Bronchial epithelial cell (primary cell): ENCODE data around the gene TMA7. TPM values are rescaled to one million over a fixed set of nuclear protein-coding genes. Genes with fewer than 3 reads are reported as not detected.

Experiments
- DNase-seq: peaks from one replicate; pipeline ENCODE4 v3.0.0-alpha.2; 2010; ENCODE audit warnings: low read depth
- FAIRE-seq: peaks from 2 replicates; lab custom pipeline; 2011; peaks lifted over from hg19 to GRCh38; lab: Jason Lieb, UNC
- H3K27me3 ChIP-seq: 2 replicates; pipeline ENCODE4 v1.5.1; 2011; ENCODE audit warnings: low read length; ENCODE audit not compliant: control insufficient read depth, insufficient read depth
- H3K36me3 ChIP-seq: 2 replicates; pipeline ENCODE4 v1.5.1; 2011; ENCODE audit warnings: low read length; ENCODE audit not compliant: control insufficient read depth, insufficient read depth
- H3K4me3 ChIP-seq: 2 replicates; pipeline ENCODE4 v1.5.1; 2011; ENCODE audit warnings: mild to moderate bottlenecking, low read depth, low read length, control low read depth
- CTCF ChIP-seq: IDR thresholded peaks from 2 replicates; pipeline ENCODE4 v1.5.1; 2011; ENCODE audit warnings: mild to moderate bottlenecking, moderate library complexity, low read length, control low read depth, inconsistent platforms; ENCODE audit not compliant: insufficient read depth, severe bottlenecking
- total RNA-seq: library from RNA; depleted of rRNA; stranded (reverse); fragments of >200 nt; gene quantifications from 2 replicates; pipeline ENCODE4 v1.2.1, GENCODE V29; 2014

TMA7 gene
- total RNA-seq, 1 donor from 2014 or later: 190 TPM

- Histone ChIP-seq H3K27me3 (no peaks in the 10 kb centered on the region), H3K36me3 (peaks cover 19% of the 10 kb centered on the region), H3K4me3 (no peak overlapping the region)
- no peak for FAIRE-seq
- no peak for TF ChIP-seq CTCF
- no peak for DNase-seq
Observed at GRCh38 chr3:48468329-48468731, 28.3 kb downstream of the TMA7 start.

GRCh38 chr3:48469046-48469915 lies 29.2 kb downstream of the TMA7 start:
- no peak for TF ChIP-seq CTCF
- peaks cover 19% of the 10 kb centered on the region for H3K36me3 ChIP-seq
- no peaks in the 10 kb centered on the region for H3K27me3 ChIP-seq
- no peak overlapping the region for H3K4me3 ChIP-seq
- FAIRE-seq: no peak
- no peak for DNase-seq

GRCh38 chr3:48470286-48470685 lies 30.2 kb downstream of the TMA7 start:
- no peak for DNase-seq
- H3K27me3 ChIP-seq: no peaks in the 10 kb centered on the region
- no peak for TF ChIP-seq CTCF

GRCh38 chr3:48472673-48472922 lies 32.5 kb downstream of the TMA7 start:
- peak overlapping the region; percentile 55 for H3K4me3 ChIP-seq
- peaks cover 14% of the 10 kb centered on the region for H3K36me3 ChIP-seq
- TF ChIP-seq CTCF: no peak
- peak; percentile 18 for FAIRE-seq
- H3K27me3 ChIP-seq: no peaks in the 10 kb centered on the region
- DNase-seq: no peak

More at GRCh38 chr3:48470286-48470685, 30.2 kb downstream of the TMA7 start:
- Histone ChIP-seq H3K36me3 (peaks cover 13% of the 10 kb centered on the region), H3K4me3 (no peak overlapping the region)
- FAIRE-seq: no peak

GRCh38 chr3:48472923-48473616 lies 33.0 kb downstream of the TMA7 start:
- Histone ChIP-seq H3K27me3 (no peaks in the 10 kb centered on the region), H3K4me3 (peak overlapping the region; percentile 55), H3K36me3 (peaks cover 14% of the 10 kb centered on the region)
- peak; percentile 45 for TF ChIP-seq CTCF
- no peak for FAIRE-seq
- DNase-seq: peak; percentile 78
